Endothelial cell of umbilical vein (primary cell): ENCODE results near the gene CDC23. TPM values are rescaled to one million over a fixed set of nuclear protein-coding genes. Genes with fewer than 3 reads are reported as not detected.
"Not testable (repeated sequence)": the region's sequence is repeated elsewhere in the genome, so short reads cannot be mapped to it uniquely, and the experiment has no call there.

ENCODE experiments used
- BruUV-seq: library from RNA; stranded (reverse); fragments of 400-500 nt; replicated peaks from 2 replicates; lab custom pipeline; 2021; lab: Mats Ljungman, UMichigan
- CTCF ChIA-PET: fragments of 300-600, 350-600 bp; sonication (Branson Sonifier 250); formaldehyde crosslinking; loops from one replicate; lab custom pipeline; 2021; ENCODE audit warnings: antibody characterized with exemption, inconsistent platforms; lab: Charles Lee
- POLR2A ChIA-PET: fragments of 300-600, 350-600 bp; sonication (Branson Sonifier 250); formaldehyde crosslinking; loops from one replicate; lab custom pipeline; 2021; ENCODE audit warnings: antibody characterized with exemption, inconsistent platforms; lab: Charles Lee
- DNase-seq: peaks from one replicate; pipeline ENCODE4 v3.0.0-alpha.2; 2011; ENCODE audit warnings: low read depth, low spot score
- FAIRE-seq: peaks from 2 replicates; lab custom pipeline; 2011; peaks lifted over from hg19 to GRCh38; lab: Jason Lieb, UNC
- H2AFZ ChIP-seq: 2 replicates; pipeline ENCODE4 v1.6.0; 2012; ENCODE audit warnings: low read depth, low read length, control low read depth, inconsistent platforms
- H3K27ac ChIP-seq: 2 replicates; pipeline ENCODE4 v1.5.1; 2011; ENCODE audit warnings: low read depth, mild to moderate bottlenecking, control low read depth, low read length, moderate library complexity; ENCODE audit not compliant: insufficient read depth
- H3K27me3 ChIP-seq, 2 experiments: 2 replicates each; pipeline versions ENCODE4 v1.6.0 to v1.6.1; 2011; ENCODE audit warnings: low read length in 2 of 2, mixed read lengths in 1 of 2; ENCODE audit not compliant: control insufficient read depth in 2 of 2, insufficient read depth in 2 of 2
- H3K36me3 ChIP-seq, 2 experiments: 2 replicates in 1 of 2; 3 replicates in 1 of 2; pipeline ENCODE4 v1.5.1; 2011; ENCODE audit warnings: low read length in 2 of 2, mild to moderate bottlenecking in 1 of 2, moderate library complexity in 1 of 2; ENCODE audit not compliant: control insufficient read depth in 2 of 2, insufficient read depth in 2 of 2; ENCODE audit errors: extremely low read depth in 1 of 2
- H3K4me1 ChIP-seq: 3 replicates; pipeline ENCODE4 v1.5.1; 2011; ENCODE audit warnings: mild to moderate bottlenecking, low read length; ENCODE audit not compliant: control insufficient read depth, insufficient read depth; ENCODE audit errors: extremely low read depth
- H3K4me2 ChIP-seq: 2 replicates; pipeline ENCODE4 v1.6.1; 2011; ENCODE audit warnings: low read length, control low read depth, mixed read lengths; ENCODE audit not compliant: insufficient read depth
- H3K4me3 ChIP-seq, 3 experiments: fragments of 200-600 bp in 1 of 3; sonication (generic), shearing (Covaris generic) in 1 of 3; replicated peaks in 1 of 3; 2 replicates each; pipeline ENCODE4 v1.5.1; 2011 to 2016; ENCODE audit warnings: control low read depth in 3 of 3, low read length in 3 of 3, mild to moderate bottlenecking in 2 of 3, inconsistent platforms in 1 of 3, low read depth in 1 of 3, moderate library complexity in 1 of 3; ENCODE audit not compliant: insufficient read depth in 1 of 3
- H3K79me2 ChIP-seq: 2 replicates; pipeline ENCODE4 v1.6.0; 2012; ENCODE audit warnings: low read length, inconsistent platforms; ENCODE audit not compliant: control insufficient read depth, insufficient read depth
- H3K9ac ChIP-seq: replicated peaks from 2 replicates; pipeline ENCODE3; 2011; ENCODE audit warnings: low read length, control low read depth; ENCODE audit not compliant: insufficient read depth; ENCODE audit errors: extremely low read depth
- H3K9me1 ChIP-seq: replicated peaks from 3 replicates; pipeline ENCODE4 v1.6.0; 2011; ENCODE audit warnings: mild to moderate bottlenecking, low read length; ENCODE audit not compliant: control insufficient read depth, insufficient read depth; ENCODE audit errors: extremely low read depth
- H3K9me3 ChIP-seq: replicated peaks from 2 replicates; pipeline ENCODE4 v1.5.1; 2012; ENCODE audit warnings: low read length, inconsistent platforms; ENCODE audit not compliant: control insufficient read depth, insufficient read depth
- H4K20me1 ChIP-seq: replicated peaks from 2 replicates; pipeline ENCODE3; 2011; ENCODE audit warnings: mild to moderate bottlenecking, low read length; ENCODE audit not compliant: control insufficient read depth, insufficient read depth; ENCODE audit errors: extremely low read depth
- CTCF ChIP-seq, 2 donors: IDR thresholded peaks; 1 replicate in 1 of 2; 2 replicates in 1 of 2; pipeline ENCODE4 v1.5.1; 2011; ENCODE audit warnings: low read length in 2 of 2, mild to moderate bottlenecking in 2 of 2, moderate library complexity in 2 of 2, control low read depth in 1 of 2, inconsistent platforms in 1 of 2, low read depth in 1 of 2; ENCODE audit not compliant: insufficient read depth in 1 of 2; ENCODE audit errors: extremely low read depth in 1 of 2
- EZH2 ChIP-seq: IDR thresholded peaks from 2 replicates; pipeline ENCODE4 v1.6.1; 2012; ENCODE audit warnings: borderline replicate concordance, low read depth, mild to moderate bottlenecking, moderate library complexity, low read length, inconsistent platforms; ENCODE audit not compliant: severe bottlenecking
- FOS ChIP-seq: IDR thresholded peaks from 2 replicates; pipeline ENCODE4 v1.6.1; 2011; ENCODE audit warnings: mild to moderate bottlenecking, low read length, moderate library complexity, borderline replicate concordance; ENCODE audit not compliant: insufficient read depth
- GATA2 ChIP-seq: IDR thresholded peaks from 2 replicates; pipeline ENCODE4 v1.7.0; 2011; ENCODE audit warnings: low read depth, mild to moderate bottlenecking, moderate library complexity, mixed read lengths, low read length; ENCODE audit not compliant: insufficient read length, insufficient read depth
- JUN ChIP-seq: IDR thresholded peaks from 2 replicates; pipeline ENCODE4 v1.6.1; 2011; ENCODE audit warnings: borderline replicate concordance, low read depth; ENCODE audit not compliant: insufficient read length, insufficient read depth
- MAX ChIP-seq: IDR thresholded peaks from 2 replicates; pipeline ENCODE4 v1.6.1; 2011; ENCODE audit not compliant: insufficient read depth, insufficient read length
- MYC ChIP-seq: IDR thresholded peaks from one replicate; pipeline ENCODE4 v1.6.1; 2011; ENCODE audit warnings: mild to moderate bottlenecking, low read depth, low read length
- POLR2A ChIP-seq: IDR thresholded peaks from 2 replicates; pipeline ENCODE4 v1.6.1; 2012; ENCODE audit warnings: low read depth, mild to moderate bottlenecking, control low read depth, low read length
- POLR2AphosphoS5 ChIP-seq: IDR thresholded peaks from 2 replicates; pipeline ENCODE4 v1.6.1; 2012; ENCODE audit warnings: low read depth, mild to moderate bottlenecking, control low read depth, low read length, moderate library complexity; ENCODE audit not compliant: insufficient read depth
- dilution Hi-C: fragments of 300-500 bp; cut with MboI; formaldehyde crosslinking; loops from one replicate; pipeline ENCODE4 v1.15.0; 2019; ENCODE audit warnings: low sequenced_read_pairs; ENCODE audit not compliant: extremely low pct_ligation_motif_present
- intact Hi-C: fragments of 100-400 bp; cut with micrococcal nuclease; formaldehyde crosslinking; loops from one replicate; pipeline ENCODE4 v1.10.0; 2022
- polyA plus RNA-seq, 4 experiments: library from polyadenylated mRNA; depleted of rRNA in 3 of 4; stranded (reverse) in 3 of 4; unstranded in 1 of 4; fragments of >200 nt; gene quantifications; 2 replicates each; pipeline versions ENCODE4 v1.2.1 to v1.2.3, GENCODE V29; 2011 to 2012; ENCODE audit warnings: missing spikeins in 1 of 4
- total RNA-seq: library from RNA; stranded (reverse); gene quantifications from 2 replicates; pipeline ENCODE4 v1.2.3, GENCODE V29; 2021

CDC23 gene
- total and polyA plus RNA-seq, 2 donors (not counting 3 experiments of a cell fraction or from before 2014, with no cell fraction given): 28.5 to 41.2 TPM

GRCh38 chr5:138157626-138158025, 55.5 kb downstream of the CDC23 start:
- BruUV-seq: no TSS peak
- TF ChIP-seq GATA2 (no peak), POLR2AphosphoS5 (no peak), EZH2 (no peak), CTCF (IDR thresholded peaks at IDR 0.05; ENCODE audit: extremely low read depth in 1 of 2, insufficient read depth in 1 of 2, low read depth in 1 of 2, low read length in 2 of 2) (no peak), MAX (no peak), POLR2A (no peak), MYC (no peak), FOS (no peak), JUN (no peak)
- ChIA-PET POLR2A (no interaction called here), CTCF (interaction anchor here (1.7 kb wide), 1 partner anchor 121 kb away, joined by 3 read pairs; no protein-coding TSS in a partner anchor)
- no peaks in the 10 kb centered on the region for H4K20me1 ChIP-seq
- no peaks in the 10 kb centered on the region for H3K4me1 ChIP-seq
- no peak overlapping the region for H2AFZ ChIP-seq
- peaks cover 31 to 40% of the 10 kb centered on the region in 2 experiments for H3K36me3 ChIP-seq
- H3K4me3 ChIP-seq: no peak overlapping the region
- H3K27me3 ChIP-seq: no peaks in the 10 kb centered on the region
- no peaks in the 10 kb centered on the region for H3K9me3 ChIP-seq
- DNase-seq: no peak
- intact Hi-C loops (no loop called here), dilution Hi-C loops (no loop called here)
- no peak overlapping the region for H3K27ac ChIP-seq
- H3K9ac ChIP-seq: no peak overlapping the region
- H3K79me2 ChIP-seq: no peaks in the 10 kb centered on the region
- no peak overlapping the region for H3K4me2 ChIP-seq
- no peak for FAIRE-seq
- no peaks in the 10 kb centered on the region for H3K9me1 ChIP-seq

- H3K9me1 ChIP-seq, H2AFZ ChIP-seq, H3K9ac ChIP-seq, intact Hi-C loops, H3K27me3 ChIP-seq, CTCF ChIA-PET, FAIRE-seq, DNase-seq, H3K4me1 ChIP-seq, H4K20me1 ChIP-seq, H3K4me3 ChIP-seq, dilution Hi-C loops, BruUV-seq, H3K9me3 ChIP-seq, H3K4me2 ChIP-seq, POLR2A ChIA-PET, H3K27ac ChIP-seq, H3K79me2 ChIP-seq: not testable (repeated sequence)
- peaks cover 25 to 28% of the 10 kb centered on the region in 2 experiments for H3K36me3 ChIP-seq
These were observed 57.1 kb downstream of the CDC23 start for GRCh38 chr5:138155977-138156376.
